ENCODE measurements around the gene LCE2D. TPM values are rescaled to one million over a fixed set of nuclear protein-coding genes. Genes with fewer than 3 reads are reported as not detected.
"Not testable (repeated sequence)": the region's sequence is repeated elsewhere in the genome, so short reads cannot be mapped to it uniquely, and the experiment has no call there.

The LCE2D gene
- total RNA-seq (2014; rRNA removed; shearing (Covaris generic)) = not detected in 2 replicates

- DNase-seq (ENCODE audit: low read depth) = no peak
These were observed at the start of gene LCE2D for GRCh38 chr1:152663098-152663497. TSS of gene LCE2D (plus strand) at chr1:152663380. CDS start at chr1:152664106, 726 bp downstream.

DNA sequence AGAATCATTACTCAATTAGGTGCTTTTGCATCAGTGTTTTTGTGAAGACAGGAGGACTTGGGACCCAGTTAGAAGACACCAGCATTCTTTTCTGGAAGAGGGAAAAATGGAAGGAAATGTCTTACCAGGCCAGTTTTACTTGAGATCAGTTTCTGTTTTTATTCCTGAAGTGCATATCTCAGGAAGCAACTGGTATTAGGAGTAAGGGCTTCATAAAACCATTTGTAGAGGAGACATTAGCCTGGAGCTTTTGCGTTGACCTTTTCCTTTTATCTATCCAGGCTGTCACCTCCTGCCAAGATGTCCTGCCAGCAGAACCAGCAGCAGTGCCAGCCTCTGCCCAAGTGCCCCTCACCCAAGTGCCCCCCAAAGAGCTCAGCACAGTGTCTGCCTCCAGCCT is 49.7 kb upstream of the LCE2D start, which contains the start of gene LCE3B:
Gene LCE3B (plus strand): TSS at position 301 of the 400 bp plus-strand sequence. CDS start 0 bp downstream, at position 301.
- no peak for DNase-seq (ENCODE audit: low read depth)

DNA sequence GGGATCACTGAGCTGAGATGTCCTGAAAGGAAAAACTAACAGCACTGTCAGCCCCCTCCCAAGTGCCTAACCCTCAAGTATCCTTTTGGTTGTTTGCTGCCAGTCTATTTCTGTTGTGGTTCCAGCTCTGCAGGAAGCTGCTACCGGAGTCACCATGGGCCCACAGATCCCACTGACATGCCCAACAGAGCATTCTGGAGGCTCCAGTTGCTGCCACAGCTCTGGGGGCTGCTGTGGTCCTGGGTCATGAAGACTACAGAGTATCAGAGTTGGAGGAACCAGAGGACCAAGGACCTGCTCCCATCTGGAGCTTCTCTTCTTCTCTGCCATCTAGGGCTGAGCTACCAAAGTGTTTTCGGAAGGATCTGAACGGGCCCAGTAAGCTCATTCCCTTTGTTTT is 41.2 kb upstream of the LCE2D start:
- no peak for DNase-seq (ENCODE audit: low read depth)

GRCh38 chr1:152622803-152623202 is 40.4 kb upstream of the LCE2D start, which contains the start of gene LCE3A:
TSS of gene LCE3A (minus strand) at chr1:152623103. CDS start at chr1:152623103, 0 bp downstream.
- DNase-seq (ENCODE audit: low read depth) = peak; percentile 30

- DNase-seq (ENCODE audit: low read depth) = peak; percentile 16
These were observed 39.9 kb upstream of the LCE2D start for GRCh38 chr1:152623203-152623844.

- DNase-seq (ENCODE audit: low read depth) = no peak
These were observed 36.4 kb upstream of the LCE2D start for GRCh38 chr1:152626744-152627143.

DNA sequence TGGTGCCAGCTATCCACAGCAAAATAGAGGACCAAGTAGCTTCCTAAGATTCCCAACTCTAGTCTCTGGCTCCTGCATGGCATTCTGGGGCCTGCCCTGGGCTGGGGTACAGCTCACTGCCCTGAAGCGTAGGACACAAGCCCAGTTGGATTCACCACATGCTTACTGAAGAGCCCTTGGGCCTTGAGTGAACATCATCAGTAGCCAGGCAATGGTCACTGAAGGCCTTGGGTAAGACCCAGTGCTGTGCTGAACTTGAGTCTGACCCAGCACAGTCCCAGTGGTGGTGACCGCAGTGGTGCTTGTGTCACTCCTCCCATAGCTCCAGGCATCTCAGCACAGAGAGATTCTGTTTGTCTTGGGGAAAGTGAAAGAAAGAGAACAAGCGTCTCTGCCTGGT is 32.6 kb upstream of the LCE2D start:
- no peak for DNase-seq (ENCODE audit: low read depth)

DNA sequence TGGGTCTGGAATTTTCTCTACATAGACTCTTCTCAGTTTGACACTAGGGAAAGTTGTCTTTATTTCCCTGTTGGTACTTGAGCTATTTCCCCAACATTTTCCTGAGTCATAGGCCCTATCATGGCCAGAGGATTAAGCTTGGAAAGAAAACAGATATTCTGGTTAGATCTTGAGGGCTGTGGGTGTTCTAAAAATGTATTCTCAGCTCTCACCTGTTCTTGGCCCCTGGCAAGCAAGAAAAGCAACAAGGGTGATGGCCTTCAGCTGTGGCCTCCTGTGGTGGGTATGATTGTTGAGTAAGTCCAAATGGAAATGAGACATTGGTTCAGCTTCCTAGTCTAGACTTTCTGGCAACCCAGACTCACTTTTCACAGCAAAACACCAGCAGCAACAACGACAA is 22.8 kb upstream of the LCE2D start:
- DNase-seq (ENCODE audit: low read depth) = no peak

DNA sequence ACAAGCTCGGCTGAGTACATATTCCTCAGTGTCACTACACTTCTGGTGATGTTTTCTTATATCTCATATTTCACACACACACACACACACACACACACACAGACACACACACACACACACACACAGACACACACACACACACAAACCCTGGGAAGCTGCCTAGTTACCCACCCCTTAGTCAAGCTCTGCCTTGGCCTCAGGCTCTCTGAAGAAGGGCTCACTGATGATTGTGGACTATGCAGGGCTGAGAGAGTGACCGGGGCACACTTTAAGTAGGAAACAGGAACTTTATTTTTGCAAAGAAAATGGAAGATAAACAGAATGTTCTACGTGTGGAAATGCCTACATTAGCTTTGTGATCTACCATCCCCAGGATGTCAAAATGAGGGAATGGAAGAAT is 19.2 kb upstream of the LCE2D start:
- DNase-seq (ENCODE audit: low read depth) = no peak

DNA sequence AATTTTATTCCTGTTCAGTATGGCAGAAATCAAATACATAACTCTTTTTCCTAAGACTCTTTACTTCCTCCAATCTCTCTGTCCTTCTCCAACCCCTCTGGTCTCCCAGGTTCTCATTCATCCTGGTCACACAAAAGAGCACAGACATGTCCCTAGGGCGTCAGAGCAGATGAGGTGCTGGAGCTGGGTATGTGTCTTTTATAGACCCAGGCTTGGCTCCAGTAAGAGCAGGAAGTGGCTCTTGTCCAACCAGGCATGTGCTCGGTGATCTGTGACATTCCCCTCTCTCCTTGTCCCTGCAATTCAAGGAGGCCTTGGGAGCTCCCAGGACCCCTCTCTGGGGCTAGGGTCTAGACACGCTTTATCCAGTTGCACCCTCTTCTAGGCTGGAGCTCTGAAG is 18.0 kb upstream of the LCE2D start:
- DNase-seq (ENCODE audit: low read depth) = no peak

DNA sequence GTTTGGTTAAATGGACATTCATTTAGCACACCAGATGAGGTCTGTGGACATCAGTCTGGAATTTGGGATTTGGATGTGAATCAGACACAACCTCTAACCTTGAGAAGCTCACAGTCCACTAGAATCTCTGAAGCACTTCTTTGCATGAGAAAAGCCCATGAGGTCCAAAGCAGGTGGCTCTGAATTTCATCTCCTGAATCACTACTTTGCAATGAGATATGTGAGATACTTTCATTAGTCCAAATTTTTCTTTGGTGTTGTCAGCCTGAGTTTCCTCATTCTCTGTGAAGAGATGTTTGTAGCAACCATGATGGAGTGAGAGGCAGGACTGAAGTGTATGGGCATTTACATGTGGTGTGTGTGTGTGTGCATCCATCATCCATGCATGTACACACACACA is 16.5 kb upstream of the LCE2D start:
- no peak for DNase-seq (ENCODE audit: low read depth)

DNA sequence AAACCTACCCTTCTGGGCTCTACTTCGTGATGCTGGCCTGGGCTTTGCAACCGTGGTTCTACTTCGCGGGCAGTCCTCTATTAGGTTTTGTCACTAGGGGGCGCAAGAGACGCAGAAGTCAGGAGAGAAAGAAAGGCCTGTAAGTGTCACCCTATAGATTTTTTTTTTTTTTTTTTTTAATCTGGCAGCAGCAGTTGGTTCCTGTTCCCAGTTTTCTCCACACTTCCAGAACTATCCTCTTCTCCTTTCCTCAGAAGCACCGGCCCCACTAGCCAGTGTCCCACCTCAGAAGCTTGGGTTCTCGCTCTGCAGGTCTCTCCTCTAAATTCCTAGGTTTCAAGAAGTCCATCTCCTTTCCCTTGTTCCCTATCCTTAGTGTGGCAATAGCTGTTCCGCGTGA is 9.1 kb upstream of the LCE2D start:
- DNase-seq (ENCODE audit: low read depth) = peak; percentile 63

DNA sequence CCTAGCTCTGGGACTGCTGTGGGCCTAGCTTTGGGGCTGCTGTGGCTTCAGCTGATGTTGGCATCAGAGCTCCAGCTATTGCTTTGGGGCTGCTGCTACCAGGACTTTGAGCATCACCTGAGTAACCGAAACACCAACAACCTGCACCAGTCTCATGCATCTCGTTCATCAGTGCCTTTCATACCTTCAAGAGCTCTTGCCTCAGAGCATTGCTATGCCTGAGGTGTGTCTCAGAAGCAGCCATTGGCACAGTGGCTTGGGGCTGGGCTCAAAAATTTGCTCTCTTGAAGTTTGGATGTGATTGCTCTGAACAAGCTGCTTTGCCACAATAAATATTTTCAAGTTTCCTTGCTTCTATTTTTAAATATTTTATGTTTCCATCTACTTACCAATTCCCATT is 6.7 kb upstream of the LCE2D start:
- DNase-seq (ENCODE audit: low read depth) = no peak

DNA sequence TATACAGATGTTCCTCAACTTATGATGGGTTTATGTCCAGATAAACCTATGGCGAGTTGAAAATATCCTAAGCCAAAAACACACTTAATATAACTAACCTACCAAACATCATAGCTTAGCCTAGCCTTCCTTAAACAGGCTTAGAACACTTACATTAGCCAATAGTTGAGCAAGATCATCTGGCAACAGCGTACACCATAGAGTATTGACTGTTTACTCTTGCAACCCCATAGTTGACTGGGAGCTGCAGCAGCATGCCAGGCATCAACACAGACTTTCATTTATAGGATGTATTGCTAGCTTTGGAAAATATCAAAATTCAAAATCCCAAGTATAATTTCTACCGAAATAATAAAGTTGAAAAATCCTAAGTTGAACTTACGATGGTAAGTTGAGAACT is 5.5 kb upstream of the LCE2D start:
- DNase-seq (ENCODE audit: low read depth) = no peak

DNA sequence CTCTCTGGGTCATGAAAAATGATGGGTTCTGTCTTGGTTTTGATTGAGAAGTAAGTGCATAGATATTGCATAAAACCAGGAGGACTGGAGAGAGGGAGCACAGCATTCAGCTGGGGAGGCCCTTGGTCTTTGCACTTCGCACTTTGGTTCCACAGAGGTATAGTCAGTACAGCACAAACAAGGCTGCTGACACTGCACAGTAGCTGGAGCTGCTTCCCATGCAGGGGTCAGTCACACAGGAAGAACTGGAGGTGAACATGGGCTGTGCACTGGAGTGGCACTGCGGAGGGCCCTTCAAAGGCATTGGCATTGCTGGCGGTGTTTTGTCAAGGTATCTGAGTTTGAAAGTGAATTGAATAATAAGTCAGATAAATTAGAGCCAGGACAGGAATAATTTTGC is 4.5 kb upstream of the LCE2D start:
- no peak for DNase-seq (ENCODE audit: low read depth)

DNA sequence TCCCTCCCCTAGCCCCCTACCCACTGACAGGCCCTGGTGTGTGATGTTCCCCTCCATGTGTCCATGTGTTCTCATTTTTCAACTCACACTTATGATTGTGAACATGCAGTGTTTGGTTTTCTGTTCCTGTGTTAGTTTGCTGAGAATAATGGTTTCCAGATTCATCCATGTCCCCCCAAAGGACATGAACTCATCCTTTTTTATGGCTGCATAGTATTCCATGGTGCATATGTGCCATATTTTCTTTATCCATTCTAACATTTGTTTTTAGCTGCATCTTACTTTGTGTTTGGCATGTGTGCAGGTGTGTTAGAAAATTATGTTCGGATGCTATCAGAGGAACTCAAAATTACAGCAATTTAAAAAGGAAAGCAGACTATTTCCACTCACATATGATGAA is 3.0 kb downstream of the LCE2D start:
- DNase-seq (ENCODE audit: low read depth) = not testable (repeated sequence)

DNA sequence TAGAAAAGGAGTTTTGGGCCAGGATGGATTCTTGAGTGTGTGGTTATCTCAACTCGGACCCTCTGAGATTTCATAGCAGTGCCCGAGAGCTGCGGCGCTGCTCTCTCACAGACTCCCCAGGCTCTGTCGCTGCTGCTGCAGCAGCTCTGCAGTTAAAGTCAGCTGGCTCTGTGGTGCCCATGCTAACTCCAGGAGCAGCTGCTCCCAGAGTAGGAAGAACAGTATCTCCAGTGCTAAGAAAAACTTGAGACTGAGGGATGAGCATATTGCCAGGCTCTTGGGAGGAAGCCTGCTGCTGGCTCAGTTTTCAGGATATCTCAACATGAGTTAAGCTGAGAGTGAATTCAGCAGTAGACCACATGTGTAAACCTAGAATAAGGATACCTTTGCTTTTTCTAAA is 4.5 kb downstream of the LCE2D start:
- no peak for DNase-seq (ENCODE audit: low read depth)

DNA sequence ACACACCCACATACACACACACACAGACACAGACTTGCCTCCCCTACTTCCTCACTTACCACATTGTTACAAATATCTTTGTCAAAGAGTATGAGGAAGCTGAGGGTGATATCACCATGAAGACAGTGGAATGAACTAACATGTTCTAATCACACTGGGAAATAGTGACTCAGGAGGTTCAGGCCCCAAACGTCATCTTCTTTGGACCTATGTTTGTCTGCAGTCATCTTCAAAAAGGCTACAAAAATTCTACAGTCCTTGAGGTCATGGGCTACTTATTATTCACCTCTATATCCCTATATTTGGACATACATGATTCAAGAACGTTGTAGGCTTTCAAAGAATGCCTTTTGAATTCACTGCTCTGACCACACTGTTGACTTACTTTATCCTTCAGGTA is 9.8 kb downstream of the LCE2D start:
- no peak for DNase-seq (ENCODE audit: low read depth)

DNA sequence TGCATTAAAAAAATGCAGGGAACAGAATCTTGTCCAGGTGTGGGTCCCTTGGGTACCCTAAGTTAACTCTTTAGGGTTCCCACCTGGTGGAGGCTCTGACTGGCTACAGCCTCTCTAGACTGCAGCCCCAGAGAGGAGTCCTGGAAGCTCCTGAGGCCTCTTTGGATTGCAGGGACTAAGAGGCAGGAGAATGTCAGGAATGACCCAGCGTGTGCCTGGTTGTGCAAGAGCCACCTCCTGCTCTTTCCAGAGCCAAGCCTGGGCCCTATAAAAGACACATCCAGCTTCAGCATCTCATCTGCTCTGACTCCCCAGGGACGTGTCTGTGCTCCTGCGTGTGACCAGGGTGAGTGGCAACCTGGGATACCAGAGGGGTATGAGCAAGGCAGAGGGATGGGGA is 11.8 kb downstream of the LCE2D start, which contains the start of gene LCE2C:
Gene LCE2C (plus strand): TSS at position 297 of the 400 bp plus-strand sequence. CDS start 737 bp downstream, outside the sequence.
- not testable (repeated sequence) for DNase-seq (ENCODE audit: low read depth)

DNA sequence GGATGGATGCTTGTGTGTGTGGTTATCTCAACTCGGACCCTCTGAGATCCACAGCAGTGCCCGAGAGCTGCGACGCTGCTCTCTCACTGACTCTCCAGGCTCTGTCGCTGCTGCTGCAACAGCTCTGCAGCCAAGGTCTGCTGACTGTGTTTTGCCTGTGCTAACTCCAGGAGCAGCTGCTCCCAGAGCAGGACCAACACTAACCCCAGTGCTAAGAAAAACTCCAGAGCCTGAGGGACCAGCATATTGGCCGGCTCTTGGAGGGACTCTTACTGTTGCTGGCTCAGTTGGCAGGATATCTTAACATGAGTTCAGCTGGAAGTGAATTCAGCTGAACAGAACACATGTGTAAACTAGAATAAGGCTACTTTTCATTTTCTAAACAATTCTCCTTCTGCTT is 16.3 kb downstream of the LCE2D start:
- no peak for DNase-seq (ENCODE audit: low read depth)

GRCh38 chr1:152681616-152682015 is 18.4 kb downstream of the LCE2D start:
- DNase-seq (ENCODE audit: low read depth) = no peak

- no peak for DNase-seq (ENCODE audit: low read depth)
These were observed 20.7 kb downstream of the LCE2D start for GRCh38 chr1:152683846-152684245.

DNA sequence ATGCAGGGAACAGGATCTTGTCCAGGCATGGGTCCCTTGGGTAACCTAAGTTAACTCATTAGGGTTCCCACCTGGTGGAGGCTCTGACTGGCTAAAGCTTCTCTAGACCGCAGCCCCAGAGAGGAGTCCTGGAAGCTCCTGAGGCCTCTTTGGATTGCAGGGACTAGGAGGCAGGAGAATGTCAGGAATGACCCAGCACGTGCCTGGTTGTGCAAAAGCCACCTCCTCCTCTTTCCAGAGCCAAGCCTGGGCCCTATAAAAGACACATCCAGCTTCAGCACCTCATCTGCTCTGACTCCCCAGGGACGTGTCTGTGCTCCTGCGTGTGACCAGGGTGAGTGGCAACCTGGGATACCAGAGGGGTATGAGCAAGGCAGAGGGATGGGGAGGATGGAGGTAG is 22.6 kb downstream of the LCE2D start, which contains the start of gene LCE2B:
Gene LCE2B (plus strand): TSS at position 301 of the 400 bp plus-strand sequence. CDS start 721 bp downstream, outside the sequence.
- not testable (repeated sequence) for DNase-seq (ENCODE audit: low read depth)
